Ascending aorta (tissue), 2 donors: Measurements from ENCODE around the gene FLCN. TPM values are rescaled to one million over a fixed set of nuclear protein-coding genes. Genes with fewer than 3 reads are reported as not detected.

ENCODE experiments used
- DNase-seq, 2 donors: peaks; one replicate each; pipeline ENCODE4 v3.0.0-alpha.2; 2019; ENCODE audit warnings: low spot score in 2 of 2
- H3K27ac ChIP-seq, 2 donors: fragments of 200-600 bp; sonication (generic); one replicate each; pipeline ENCODE4 v1.5.1; 2016 to 2017; ENCODE audit warnings: mild to moderate bottlenecking in 1 of 2
- H3K27me3 ChIP-seq: fragments of 200-600 bp; sonication (generic); one replicate; pipeline ENCODE4 v1.5.1; 2017
- H3K36me3 ChIP-seq, 2 donors: fragments of 200-600 bp; sonication (generic); one replicate each; pipeline ENCODE4 v1.5.1; 2016
- H3K4me1 ChIP-seq, 2 donors: fragments of 200-600 bp; sonication (generic); one replicate each; pipeline ENCODE4 v1.5.1; 2016 to 2017; ENCODE audit warnings: mild to moderate bottlenecking in 1 of 2
- H3K4me3 ChIP-seq, 2 donors: fragments of 200-600 bp; sonication (generic); one replicate each; pipeline ENCODE4 v1.5.1; 2016 to 2017; ENCODE audit warnings: mild to moderate bottlenecking in 1 of 2
- H3K9me3 ChIP-seq, 2 donors: fragments of 200-600 bp; sonication (generic); one replicate each; pipeline ENCODE4 v1.5.1; 2016
- CTCF ChIP-seq, 3 experiments: fragments of 200-600 bp in 2 of 3; fragments of 450-650 bp in 1 of 3; sonication (generic) in 2 of 3; IDR thresholded peaks; one replicate each; pipeline ENCODE4 v1.5.1; 2016 to 2019; ENCODE audit warnings: antibody characterized with exemption in 3 of 3, mild to moderate bottlenecking in 1 of 3, moderate library complexity in 1 of 3
- intact Hi-C: fragments of 100-400 bp; cut with DNase I; formaldehyde crosslinking; loops from one replicate; pipeline ENCODE4 v1.15.1; 2023
- total RNA-seq: library from RNA; depleted of rRNA; stranded (reverse); fragments of >200 nt; gene quantifications from one replicate; pipeline ENCODE4 v1.1.0, GENCODE V29; 2016

Gene FLCN
- total RNA-seq, 1 donor from 2014 or later: 48.6 TPM

- DNase-seq: no peak
- H3K27me3 ChIP-seq: no peaks in the 10 kb centered on the region
- H3K27ac ChIP-seq: no peak overlapping the region
- H3K4me3 ChIP-seq: no peak overlapping the region
- TF ChIP-seq CTCF (IDR thresholded peaks at IDR 0.05): no peak
- peaks cover 0 to under 1% of the 10 kb centered on the region in 2 donors for H3K4me1 ChIP-seq
- no peaks in the 10 kb centered on the region for H3K9me3 ChIP-seq
- peaks cover 17 to 25% of the 10 kb centered on the region in 2 donors for H3K36me3 ChIP-seq
- intact Hi-C loops: no loop called here
These were observed 6.2 kb upstream of the FLCN start for GRCh38 chr17:17243163-17243562.

- TF ChIP-seq CTCF (IDR thresholded peaks at IDR 0.05): no peak
- intact Hi-C loops: no loop called here
- Histone ChIP-seq H3K27me3 (no peaks in the 10 kb centered on the region), H3K9me3 (no peaks in the 10 kb centered on the region), H3K27ac (no peak overlapping the region), H3K4me3 (no peak overlapping the region), H3K4me1 (peaks cover 0 to 5% of the 10 kb centered on the region in 2 donors), H3K36me3 (peaks cover 9 to 16% of the 10 kb centered on the region in 2 donors)
- no peak for DNase-seq
These were observed 5.3 kb upstream of the FLCN start for GRCh38 chr17:17242246-17242645.

- peaks cover 4 to 11% of the 10 kb centered on the region in 2 donors for H3K36me3 ChIP-seq
- H3K4me3 ChIP-seq: no peak overlapping the region
- intact Hi-C loops: no loop called here
- no peaks in the 10 kb centered on the region for H3K27me3 ChIP-seq
- peaks cover 0 to 5% of the 10 kb centered on the region in 2 donors for H3K4me1 ChIP-seq
- no peak for TF ChIP-seq CTCF (IDR thresholded peaks at IDR 0.05)
- no peaks in the 10 kb centered on the region for H3K9me3 ChIP-seq
- no peak overlapping the region for H3K27ac ChIP-seq
- DNase-seq: no peak
These were observed 4.7 kb upstream of the FLCN start for GRCh38 chr17:17241656-17242055.

GRCh38 chr17:17239832-17240231, 2.9 kb upstream of the FLCN start:
- peaks cover 3 to 8% of the 10 kb centered on the region in 2 donors for H3K4me1 ChIP-seq
- TF ChIP-seq CTCF (IDR thresholded peaks at IDR 0.05): no peak
- no peaks in the 10 kb centered on the region for H3K9me3 ChIP-seq
- H3K27me3 ChIP-seq: no peaks in the 10 kb centered on the region
- H3K27ac ChIP-seq: no peak overlapping the region
- no peaks in the 10 kb centered on the region for H3K36me3 ChIP-seq
- DNase-seq: no peak
- intact Hi-C loops: loop anchor here (5.0 to 10.0 kb wide), 2 partner anchors 198 to 235 kb away; partner anchors contain the start of gene MPRIP
- no peak overlapping the region for H3K4me3 ChIP-seq

GRCh38 chr17:17236295-17237025, 508 bp downstream of the FLCN start:
- H3K27me3 ChIP-seq: no peaks in the 10 kb centered on the region
- intact Hi-C loops: loop anchor here (1.0 to 10.0 kb wide), 6 partner anchors 29 to 232 kb away; partner anchors contain the start of genes COPS3 and MPRIP
- peaks cover 3 to 8% of the 10 kb centered on the region in 2 donors for H3K4me1 ChIP-seq
- H3K4me3 ChIP-seq: peak overlapping the region; percentile 81 to 96
- H3K27ac ChIP-seq: peak overlapping the region; percentile 86 to 95
- no peaks in the 10 kb centered on the region for H3K9me3 ChIP-seq
- DNase-seq: no peak
- no peak for TF ChIP-seq CTCF (IDR thresholded peaks at IDR 0.05)
- peaks cover 13% of the 10 kb centered on the region in 2 donors for H3K36me3 ChIP-seq
